ENCODE measurements around the gene LDHB.
"Not testable (repeated sequence)": the region's sequence is repeated elsewhere in the genome, so short reads cannot be mapped to it uniquely, and the experiment has no call there.

Gene LDHB

GRCh38 chr12:21599143-21599999, 58.3 kb downstream of the LDHB start:
- TF ChIP-seq CTCF (conservative IDR thresholded peaks at IDR 0.05; ENCODE audit: low read length): no peak
- H3K4me3 ChIP-seq (ENCODE audit: low read length): no peak overlapping the region
- no peak for DNase-seq (ENCODE audit: low read depth)

GRCh38 chr12:21598651-21599050, 59.0 kb downstream of the LDHB start:
- no peak overlapping the region for H3K4me3 ChIP-seq (ENCODE audit: low read length)
- TF ChIP-seq CTCF (conservative IDR thresholded peaks at IDR 0.05; ENCODE audit: low read length): no peak
- no peak for DNase-seq (ENCODE audit: low read depth)

- not testable (repeated sequence) for H3K4me3 ChIP-seq (ENCODE audit: low read length); DNase-seq (ENCODE audit: low read depth)
These were observed 62.3 kb downstream of the LDHB start for GRCh38 chr12:21595356-21595755.

GRCh38 chr12:21585485-21585884, 72.2 kb downstream of the LDHB start:
- TF ChIP-seq CTCF (conservative IDR thresholded peaks at IDR 0.05; ENCODE audit: low read length): no peak
- no peak overlapping the region for H3K4me3 ChIP-seq (ENCODE audit: low read length)
- DNase-seq (ENCODE audit: low read depth): no peak
